OCI-LY7 (cell line): Measurements from ENCODE around the gene SGSM2. TPM values are rescaled to one million over a fixed set of nuclear protein-coding genes. Genes with fewer than 3 reads are reported as not detected.
A peak's percentile ranks its signal among the peaks of the same experiment; 100 is the strongest.

Experiments
- BruUV-seq: library from RNA; stranded (reverse); fragments of 400-500 nt; replicated peaks from 2 replicates; lab custom pipeline; 2021; lab: Mats Ljungman, UMichigan
- CTCF ChIA-PET: fragments of 300-600 bp; sonication (Branson Sonifier 250); formaldehyde crosslinking; loops from one replicate; lab custom pipeline; 2022; ENCODE audit warnings: antibody characterized with exemption; ENCODE audit not compliant: unreplicated experiment; lab: Charles Lee
- POLR2A ChIA-PET: fragments of 300-600 bp; sonication (Branson Sonifier 250); formaldehyde crosslinking; loops from one replicate; lab custom pipeline; 2022; ENCODE audit warnings: antibody characterized with exemption; lab: Charles Lee
- DNase-seq: peaks from one replicate; pipeline ENCODE4 v3.0.0-alpha.2; 2015; ENCODE audit warnings: low spot score
- H2AFZ ChIP-seq: fragments of 200-600 bp; sonication (generic), shearing (Covaris generic); 2 replicates; pipeline ENCODE4 v1.6.1; 2014; ENCODE audit warnings: mild to moderate bottlenecking, antibody characterized with exemption, low read length, moderate library complexity
- H3K27ac ChIP-seq: fragments of 200-600 bp; sonication (generic); 2 replicates; pipeline ENCODE4 v1.5.1; 2014; ENCODE audit warnings: mixed run types, low read depth, mild to moderate bottlenecking, moderate library complexity, low read length, inconsistent platforms; ENCODE audit not compliant: poor library complexity, severe bottlenecking
- H3K36me3 ChIP-seq: fragments of 200-600 bp; sonication (generic); 2 replicates; pipeline ENCODE4 v1.6.1; 2014; ENCODE audit warnings: mild to moderate bottlenecking, antibody characterized with exemption, low read length, moderate library complexity, mixed read lengths; ENCODE audit not compliant: insufficient read depth
- H3K4me1 ChIP-seq: fragments of 200-600 bp; sonication (generic); 2 replicates; pipeline ENCODE4 v1.5.1; 2014; ENCODE audit warnings: mild to moderate bottlenecking, low read length; ENCODE audit not compliant: insufficient read depth, poor library complexity, severe bottlenecking
- H3K4me2 ChIP-seq: fragments of 200-600 bp; sonication (generic); 2 replicates; pipeline ENCODE4 v1.6.1; 2014; ENCODE audit warnings: mild to moderate bottlenecking, low read length
- H3K4me3 ChIP-seq: fragments of 200-600 bp; sonication (generic); 2 replicates; pipeline ENCODE4 v1.5.1; 2014; ENCODE audit warnings: mild to moderate bottlenecking, low read depth, low read length; ENCODE audit not compliant: poor library complexity, severe bottlenecking
- H3K79me2 ChIP-seq: fragments of 200-600 bp; sonication (generic); 2 replicates; pipeline ENCODE4 v1.6.1; 2016; ENCODE audit warnings: low read depth, mild to moderate bottlenecking, low read length, moderate library complexity, mixed read lengths; ENCODE audit not compliant: insufficient read depth
- H3K9me2 ChIP-seq: fragments of 200-600 bp; sonication (generic); 2 replicates; pipeline ENCODE4 v1.6.1; 2016; ENCODE audit warnings: mild to moderate bottlenecking, low read length, mixed read lengths; ENCODE audit not compliant: insufficient read depth
- H3K9me3 ChIP-seq: fragments of 200-600 bp; sonication (generic); 2 replicates; pipeline ENCODE4 v1.6.1; 2014; ENCODE audit warnings: mild to moderate bottlenecking, mixed run types, low read length, mixed read lengths
- H4K20me1 ChIP-seq: fragments of 200-600 bp; sonication (generic); 2 replicates; pipeline ENCODE4 v1.6.1; 2014; ENCODE audit warnings: mild to moderate bottlenecking, antibody characterized with exemption, low read length, moderate library complexity, mixed read lengths; ENCODE audit not compliant: insufficient read depth
- CTCF ChIP-seq: fragments of 200-600 bp; sonication (generic); conservative IDR thresholded peaks from 2 replicates; pipeline ENCODE4 v1.5.1; 2014; ENCODE audit warnings: mild to moderate bottlenecking, antibody characterized with exemption, low read length, moderate library complexity, mixed read lengths
- EZH2phosphoT487 ChIP-seq: fragments of 200-600 bp; sonication (generic); IDR thresholded peaks from 2 replicates; pipeline ENCODE4 v1.6.1; 2018; ENCODE audit warnings: low read depth, borderline replicate concordance, mild to moderate bottlenecking, mixed run types, antibody characterized with exemption, low read length, moderate library complexity, mixed read lengths
- intact Hi-C: fragments of 100-400 bp; cut with micrococcal nuclease; formaldehyde crosslinking; loops from one replicate; pipeline ENCODE4 v1.10.0; 2022; ENCODE audit not compliant: unreplicated experiment
- total RNA-seq, 2 experiments: library from RNA; depleted of rRNA in 1 of 2; stranded (reverse); fragments of >200 nt in 1 of 2; shearing (Covaris generic) in 1 of 2; gene quantifications; 2 replicates each; pipeline ENCODE4 v1.2.3, GENCODE V29; 2014 to 2022

Gene SGSM2
- total RNA-seq, 2 experiments from 2014 or later: 44.0 to 50.6 TPM

- Histone ChIP-seq H3K4me3 (peak overlapping the region; percentile 31), H3K4me2 (peak overlapping the region; percentile 63), H3K4me1 (peaks cover 41% of the 10 kb centered on the region), H3K9me3 (no peaks in the 10 kb centered on the region), H3K9me2 (no peaks in the 10 kb centered on the region), H3K36me3 (no peaks in the 10 kb centered on the region), H2AFZ (peak overlapping the region; percentile 2; the same call in 1 of the 2 replicates), H3K27ac (no peak overlapping the region), H4K20me1 (no peaks in the 10 kb centered on the region), H3K79me2 (no peaks in the 10 kb centered on the region)
- TF ChIP-seq EZH2phosphoT487 (no peak), CTCF (no peak)
- ChIA-PET CTCF (interaction anchor here (1.5 kb wide), 1 partner anchor 15 kb away, joined by 6 read pairs; no protein-coding TSS in a partner anchor), POLR2A (no interaction called here)
- DNase-seq: no peak
- intact Hi-C loops: no loop called here
- no TSS peak for BruUV-seq
Measured at GRCh38 chr17:2397247-2398171, 60.2 kb downstream of the SGSM2 start.

GRCh38 chr17:2398182-2398581, 60.9 kb downstream of the SGSM2 start:
- TF ChIP-seq EZH2phosphoT487 (no peak), CTCF (no peak)
- CTCF ChIA-PET: no interaction called here
- peaks cover 46% of the 10 kb centered on the region for H3K4me1 ChIP-seq
- intact Hi-C loops: no loop called here
- no peaks in the 10 kb centered on the region for H3K36me3 ChIP-seq
- H3K9me2 ChIP-seq: no peaks in the 10 kb centered on the region
- H3K9me3 ChIP-seq: no peaks in the 10 kb centered on the region
- H3K4me2 ChIP-seq: peak overlapping the region; percentile 95; the same call in 1 of the 2 replicates
- no peaks in the 10 kb centered on the region for H4K20me1 ChIP-seq
- POLR2A ChIA-PET: no interaction called here
- no TSS peak for BruUV-seq
- H3K27ac ChIP-seq: no peak overlapping the region
- no peak overlapping the region for H2AFZ ChIP-seq
- DNase-seq: no peak
- H3K4me3 ChIP-seq: no peak overlapping the region
- no peaks in the 10 kb centered on the region for H3K79me2 ChIP-seq
